ENCODE data around the gene UFD1.

The UFD1 gene

DNA sequence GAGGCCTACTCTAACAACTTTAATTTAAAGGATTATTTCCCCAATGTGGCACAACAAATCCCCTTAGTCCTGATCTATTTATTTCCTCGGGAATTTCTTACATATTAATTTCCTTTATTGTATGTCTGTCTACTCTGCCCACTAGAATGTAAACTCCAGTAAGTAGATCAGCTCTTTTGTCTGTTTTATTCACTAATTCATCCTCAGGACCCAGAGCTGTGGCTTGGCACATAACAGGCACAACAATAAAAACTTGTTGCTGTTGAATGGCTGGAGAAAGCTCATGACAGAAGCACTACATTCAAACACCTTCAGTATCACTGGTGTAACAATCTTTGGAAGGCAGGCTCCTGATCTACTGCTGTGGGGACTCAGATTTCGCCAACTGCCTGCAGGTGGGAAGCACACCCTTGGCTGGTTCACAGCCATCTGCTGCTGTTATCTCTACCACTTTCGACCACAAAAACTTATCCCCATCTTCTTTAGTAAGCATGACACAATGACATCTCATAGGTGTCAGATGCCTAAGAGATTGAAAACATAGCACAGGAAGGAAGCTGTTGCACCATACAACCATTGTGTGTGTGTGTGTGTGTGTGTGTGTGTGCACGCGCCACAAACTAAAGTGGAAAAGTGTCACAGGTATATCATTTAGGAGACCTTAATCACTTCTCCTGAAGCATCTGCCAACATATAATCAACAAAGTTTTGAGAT lies 59.4 kb downstream of the UFD1 start:
- DNase-seq, result peak; percentile 41

DNA sequence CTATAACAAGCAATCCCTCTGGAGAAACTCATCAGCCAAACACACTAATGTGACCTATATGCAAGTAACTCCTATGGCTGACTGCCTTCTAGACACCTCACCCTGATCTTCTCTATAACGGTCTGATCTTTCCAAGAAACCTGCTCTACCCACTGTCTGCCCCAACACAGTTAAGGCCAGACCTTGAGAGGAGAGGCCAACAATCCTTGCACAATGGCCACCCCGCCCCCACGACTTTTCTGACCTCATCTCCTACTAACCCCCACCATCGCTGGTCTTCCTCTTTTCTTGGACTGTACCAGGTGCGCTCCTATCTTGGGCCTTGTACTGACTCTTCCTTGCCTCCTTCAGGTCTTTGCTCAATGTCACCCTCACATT lies 59.9 kb downstream of the UFD1 start:
- DNase-seq, result no peak

DNA sequence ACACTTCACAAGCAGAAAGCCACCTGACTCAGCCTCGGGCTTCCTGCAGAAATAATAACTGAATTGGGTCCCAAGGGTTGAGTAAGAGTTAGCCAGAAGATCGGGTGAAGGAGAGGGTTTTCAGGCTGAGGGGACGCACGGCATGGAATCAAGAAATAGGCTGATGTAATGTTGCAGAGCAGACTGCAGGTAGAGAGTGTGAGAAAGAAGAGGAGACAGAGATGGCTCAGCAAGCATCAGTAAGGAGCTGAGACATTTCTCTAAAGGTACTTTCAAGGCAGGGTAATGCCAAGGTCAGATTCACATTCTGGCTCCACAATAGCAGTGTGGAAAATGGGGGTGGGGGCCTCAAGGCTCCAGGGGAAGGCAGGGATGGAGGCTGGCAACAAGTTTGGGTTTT lies 66.1 kb downstream of the UFD1 start:
- no peak for DNase-seq

DNA sequence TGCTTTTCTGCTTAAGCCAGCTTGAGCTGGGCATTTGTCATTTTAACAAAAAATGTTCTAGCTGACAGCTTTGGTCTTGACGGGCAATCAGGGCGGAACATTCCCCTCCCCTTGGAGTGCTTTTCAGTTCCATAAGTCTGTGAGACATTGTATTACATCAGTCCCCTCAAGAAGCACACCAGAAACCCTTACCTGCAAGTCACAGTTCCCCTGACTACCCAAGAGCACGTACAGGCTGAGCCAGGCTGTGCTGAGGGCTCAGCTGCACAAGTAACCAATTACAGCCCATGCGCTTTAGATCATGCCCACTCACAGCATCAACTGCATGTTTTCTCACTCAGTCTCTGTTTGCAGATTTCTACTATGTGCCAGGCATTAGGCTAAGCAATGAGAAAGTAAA lies 66.5 kb downstream of the UFD1 start:
- DNase-seq, result no peak

DNA sequence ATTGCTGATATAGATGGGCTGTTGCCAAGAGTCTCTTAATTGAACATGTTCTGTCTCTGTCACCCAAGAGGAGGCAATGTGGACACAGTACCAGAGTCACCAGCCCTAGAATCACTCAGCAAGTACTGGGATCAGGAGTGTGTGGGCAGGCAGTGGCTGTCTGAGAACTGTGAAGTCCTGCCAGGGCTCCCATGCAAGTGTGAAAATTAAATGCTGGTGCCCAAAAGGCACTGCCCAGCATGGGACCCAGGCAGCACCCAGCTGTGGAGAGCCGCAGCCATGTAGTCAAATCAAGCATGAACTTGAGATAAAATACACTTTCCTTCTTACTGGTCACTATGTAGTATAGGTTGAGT lies 67.3 kb downstream of the UFD1 start:
- no peak for DNase-seq

DNA sequence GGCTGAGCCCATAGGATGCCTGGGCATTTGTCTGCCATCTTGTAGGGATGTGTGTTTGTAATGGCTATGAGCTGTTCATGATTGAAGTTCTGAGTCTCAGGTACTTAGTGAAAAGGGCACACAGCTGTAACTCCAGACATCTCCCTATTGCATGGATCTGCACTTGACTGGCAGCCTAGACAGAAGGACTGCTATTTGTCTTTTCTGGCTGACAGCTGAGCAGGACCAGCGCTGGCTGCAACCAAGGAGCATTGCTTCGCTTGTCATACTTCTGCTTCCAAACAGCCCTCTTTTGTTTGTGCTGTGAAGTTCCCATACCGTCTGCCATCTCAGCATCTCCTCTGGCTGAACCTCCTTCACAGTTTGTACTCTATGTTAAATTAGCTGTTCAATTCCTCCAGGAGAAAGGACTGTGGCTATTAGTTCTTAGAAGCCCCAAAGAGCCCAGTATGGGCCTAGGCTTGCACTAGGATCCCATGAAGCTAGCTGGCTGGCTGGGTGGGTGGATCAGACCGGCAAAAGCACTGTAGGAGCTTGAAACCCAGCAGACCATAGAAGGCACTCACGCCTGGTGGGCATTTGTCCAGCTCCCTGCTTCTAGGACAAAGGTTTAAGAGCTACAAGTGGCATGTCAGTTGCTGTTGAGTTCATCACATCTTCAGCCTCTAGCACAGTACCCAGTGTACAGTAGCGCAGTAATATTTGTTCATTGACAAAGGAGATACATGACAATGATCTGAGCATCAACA lies 67.9 kb downstream of the UFD1 start:
- DNase-seq, result no peak

DNA sequence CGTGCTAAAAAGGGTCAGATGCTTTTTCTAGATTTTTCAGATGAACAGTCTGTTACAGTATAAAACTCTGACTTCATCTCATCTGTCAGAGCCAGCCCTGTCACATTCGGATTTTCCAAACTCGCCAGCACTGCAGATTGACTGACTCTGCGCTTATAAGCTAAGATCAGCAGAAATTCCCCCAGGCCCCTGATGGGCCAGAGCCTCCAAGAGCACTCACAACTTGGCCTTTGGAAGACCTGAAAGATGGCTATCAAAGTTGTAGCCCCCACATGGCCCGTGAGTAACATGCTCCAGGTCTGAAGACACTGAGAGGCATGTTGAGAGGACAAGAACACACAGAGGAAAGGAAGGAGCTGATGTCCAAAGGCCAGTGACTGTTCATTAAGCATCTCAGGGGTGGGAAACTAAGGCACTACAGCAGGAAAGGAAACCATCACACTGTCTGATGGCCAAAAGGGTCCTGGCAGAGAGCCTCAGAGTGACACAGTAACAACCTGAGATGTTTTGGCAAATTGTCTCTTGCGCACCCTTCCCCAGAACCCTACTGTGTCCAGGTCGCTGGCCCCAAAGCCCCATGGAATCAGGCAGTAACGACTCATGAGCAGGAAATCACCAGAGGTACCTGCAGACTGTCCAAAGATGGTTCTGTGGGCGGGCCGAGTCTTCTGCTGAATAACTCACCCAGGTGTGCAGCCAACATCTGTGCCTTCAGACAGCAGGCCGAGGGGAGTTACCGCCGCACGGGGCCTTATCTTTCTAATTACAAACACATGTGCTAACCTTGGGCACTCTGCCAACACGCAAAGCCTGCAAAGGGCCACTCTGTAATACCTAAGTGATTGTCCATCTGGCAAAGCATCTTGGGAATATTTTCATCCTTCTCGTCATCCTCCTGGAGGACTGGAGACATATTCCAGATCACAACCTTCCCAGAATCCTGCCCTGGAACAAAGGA lies 71.1 kb downstream of the UFD1 start:
- peak; percentile 90 for DNase-seq

DNA sequence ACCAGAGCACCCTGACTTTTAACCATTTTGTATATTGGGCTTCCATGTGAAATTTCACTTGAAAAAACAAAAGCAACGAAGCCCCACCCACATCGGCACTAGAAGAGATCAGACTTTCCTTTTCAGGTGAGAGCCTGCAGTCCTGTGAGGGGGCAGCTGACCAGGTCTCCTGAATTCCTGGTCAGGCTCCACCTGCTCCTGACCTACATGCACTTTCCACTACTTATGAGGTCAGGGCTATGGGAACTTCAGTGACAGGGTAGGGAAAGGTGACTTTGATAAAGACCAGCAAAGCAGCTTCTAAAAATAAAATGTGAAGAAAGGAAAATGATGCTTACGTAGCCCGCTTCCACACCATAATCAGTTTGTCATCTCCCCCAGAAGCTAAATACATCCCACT lies 72.1 kb downstream of the UFD1 start:
- DNase-seq, result no peak

DNA sequence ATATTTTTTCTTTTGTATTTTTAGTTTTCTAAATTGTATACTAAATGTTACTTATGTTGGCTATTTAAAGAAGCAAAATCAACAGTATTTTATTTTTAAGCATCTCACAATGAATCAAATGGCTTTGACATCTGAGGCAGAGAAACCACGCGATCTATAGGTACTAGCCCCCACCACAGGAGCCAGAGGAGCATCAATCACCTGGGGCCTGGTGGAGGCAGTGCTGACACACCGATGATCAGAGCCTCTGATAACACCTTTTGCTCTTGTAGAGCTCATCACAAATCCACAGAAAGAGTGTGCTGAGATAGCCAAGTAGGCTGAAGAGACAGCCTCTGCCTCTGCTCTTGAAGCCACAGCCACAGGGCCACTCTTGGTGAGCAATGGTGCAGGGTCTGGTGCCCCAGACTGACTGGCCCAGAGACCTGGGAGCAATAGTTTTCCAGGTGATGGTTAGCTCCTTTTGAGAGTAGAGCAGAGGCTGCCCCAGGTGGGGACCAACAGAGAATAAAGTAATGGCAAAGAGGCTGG lies 72.6 kb downstream of the UFD1 start:
- no peak for DNase-seq

DNA sequence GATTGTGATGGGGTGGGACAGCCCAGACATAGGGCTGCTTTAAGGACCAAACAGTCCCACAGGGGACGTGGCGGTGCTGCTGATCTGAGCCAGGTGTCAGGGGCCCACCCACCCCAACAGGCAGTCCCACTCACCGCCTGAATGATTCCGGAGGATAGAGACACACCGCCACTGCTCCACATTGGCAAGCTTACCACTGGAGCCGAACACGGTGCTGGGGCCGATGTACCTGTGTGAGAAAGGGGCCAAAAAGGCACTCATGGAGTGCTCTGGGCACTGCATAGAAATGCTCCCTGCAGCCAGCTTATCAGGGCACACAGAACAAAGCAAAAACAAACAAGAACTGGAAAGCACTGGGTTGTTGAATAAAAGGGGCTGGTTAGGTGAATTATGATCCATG lies 73.3 kb downstream of the UFD1 start:
- DNase-seq, result no peak

DNA sequence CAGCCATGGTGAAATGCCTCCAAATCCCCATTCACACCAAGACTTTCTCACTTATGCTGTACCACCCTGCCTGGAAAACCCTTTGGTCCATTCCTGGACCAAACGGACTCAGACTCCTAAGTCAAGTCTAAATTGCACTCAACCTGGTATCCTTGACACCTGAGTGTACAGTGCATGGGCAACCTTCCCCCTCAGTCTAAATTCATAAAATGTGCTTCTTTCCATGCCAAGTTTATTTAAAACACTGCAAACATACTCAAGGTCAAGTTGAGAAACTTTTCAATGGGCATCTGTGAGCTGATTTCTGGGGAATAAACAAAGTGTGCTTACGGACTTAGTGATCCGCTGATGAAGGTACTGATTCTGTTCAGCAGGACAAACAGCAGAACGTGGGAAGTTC lies 73.9 kb downstream of the UFD1 start:
- DNase-seq, result no peak

DNA sequence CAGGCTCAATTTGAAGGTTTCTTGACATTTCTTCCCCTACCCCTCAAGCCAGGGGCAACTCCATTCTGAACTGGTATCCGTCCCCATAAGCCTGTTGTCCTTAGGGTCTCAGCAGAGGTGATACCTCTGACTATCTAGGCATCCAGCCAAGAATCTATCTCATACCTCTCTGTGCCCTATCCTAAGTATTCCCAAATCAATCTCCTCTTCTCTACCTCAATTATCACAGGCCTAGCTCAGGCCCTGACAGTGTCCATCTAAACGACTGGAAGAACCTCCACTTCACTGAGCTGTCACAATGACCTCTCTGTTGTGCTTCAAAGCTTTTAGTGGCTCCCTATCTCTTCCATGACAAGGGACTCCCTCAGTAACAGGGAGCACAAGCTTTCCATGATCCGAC lies 74.3 kb downstream of the UFD1 start:
- DNase-seq, result no peak

DNA sequence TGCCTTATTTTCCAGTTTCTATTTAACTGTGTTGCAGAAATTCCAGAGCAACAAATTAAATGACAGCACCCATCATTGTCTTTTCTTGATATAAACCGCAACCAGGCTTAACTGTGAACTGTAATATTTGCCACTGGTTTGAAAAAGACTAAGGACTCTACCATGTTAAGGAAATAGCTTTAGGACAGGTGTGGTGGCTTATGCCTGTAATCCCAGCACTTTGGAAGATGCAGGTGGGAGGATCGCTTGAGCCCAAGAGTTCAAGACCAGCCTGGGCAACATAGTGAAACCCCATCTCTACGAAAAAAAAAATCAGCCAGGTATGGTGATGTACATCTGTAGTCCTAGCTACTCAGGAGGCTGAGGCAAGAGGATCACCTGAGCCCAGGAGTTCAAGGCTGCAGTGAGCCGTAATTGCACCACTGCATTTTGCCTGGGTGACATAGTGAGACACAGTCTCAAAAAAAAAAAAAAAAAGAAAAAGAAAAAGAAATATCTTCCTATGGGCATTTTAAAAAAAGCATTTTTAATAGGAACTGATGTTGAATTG lies 76.3 kb downstream of the UFD1 start:
- no peak for DNase-seq

DNA sequence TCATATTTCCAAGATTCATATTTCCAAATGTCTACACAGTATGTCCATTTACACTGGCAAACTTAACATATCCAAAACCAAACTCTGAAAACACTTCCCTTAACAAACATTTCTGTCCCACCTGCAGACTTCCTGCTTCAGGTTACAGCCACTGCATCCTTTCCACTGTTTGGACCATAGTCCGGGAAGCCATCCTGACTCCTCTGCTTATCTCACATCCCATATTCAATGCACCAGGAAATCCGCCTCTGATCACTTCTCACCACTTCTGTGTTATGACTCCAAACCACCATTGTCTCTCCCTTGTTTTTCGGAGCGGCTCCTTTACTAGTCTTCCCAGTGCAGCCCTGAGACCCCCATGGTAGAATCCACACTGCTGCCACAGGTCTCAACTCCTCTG lies 77.5 kb downstream of the UFD1 start:
- DNase-seq, result no peak

DNA sequence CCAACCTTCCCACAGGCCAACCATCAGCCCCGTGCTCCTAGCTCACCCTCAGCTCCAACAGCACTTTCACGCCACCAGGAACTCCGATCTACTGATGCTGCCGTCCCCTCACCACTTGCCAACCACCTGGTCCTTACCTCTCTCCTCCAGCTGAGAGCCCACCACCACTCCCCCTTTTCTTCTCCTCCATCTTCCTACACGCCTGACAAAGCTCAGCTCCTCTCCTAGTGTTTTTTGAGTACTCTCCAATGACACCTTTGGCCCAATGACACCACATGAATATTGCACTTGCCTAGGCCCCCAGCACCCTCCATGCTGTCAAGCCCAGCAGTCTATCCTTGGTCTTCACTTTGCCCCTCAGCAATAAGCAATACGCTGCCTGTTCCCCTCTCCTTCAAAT lies 78.1 kb downstream of the UFD1 start:
- no peak for DNase-seq
